Chondrocyte (in vitro differentiated cells): ENCODE data around the gene NECTIN4. TPM values are rescaled to one million over a fixed set of nuclear protein-coding genes. Genes with fewer than 3 reads are reported as not detected.
A peak's percentile ranks its signal among the peaks of the same experiment; 100 is the strongest.

Experiments used
- DNase-seq: peaks from one replicate; pipeline ENCODE4 v3.0.0; 2021; ENCODE audit warnings: mixed read lengths, low spot score
- H3K27ac Mint-ChIP-seq: one replicate; pipeline ENCODE4 v1.8.0; 2021; ENCODE audit warnings: mild to moderate bottlenecking, moderate library complexity, mixed read lengths; ENCODE audit not compliant: unreplicated experiment
- H3K27me3 Mint-ChIP-seq: 2 replicates; pipeline ENCODE4 v1.8.0; 2021; ENCODE audit warnings: low read depth, mixed read lengths
- H3K36me3 Mint-ChIP-seq: 2 replicates; pipeline ENCODE4 v1.8.0; 2021; ENCODE audit warnings: low read depth, mixed read lengths
- H3K4me1 Mint-ChIP-seq: 2 replicates; pipeline ENCODE4 v1.8.0; 2021; ENCODE audit warnings: low read depth, mild to moderate bottlenecking, mixed read lengths
- H3K4me3 Mint-ChIP-seq: one replicate; pipeline ENCODE4 v1.8.0; 2021; ENCODE audit warnings: mild to moderate bottlenecking, moderate library complexity, mixed read lengths; ENCODE audit not compliant: unreplicated experiment
- H3K9me3 Mint-ChIP-seq: 2 replicates; pipeline ENCODE4 v1.8.0; 2021; ENCODE audit warnings: low read depth, mixed read lengths
- total RNA-seq: library from RNA; stranded (reverse); gene quantifications from 3 replicates; pipeline ENCODE4 v1.2.1, GENCODE V29; 2021
- TF ChIP-seq, protein P1 (sequence below): fragments of 200-600 bp; sonication (generic); IDR thresholded peaks from 2 replicates; pipeline ENCODE4 v1.5.0; 2021; ENCODE audit warnings: antibody characterized with exemption, mild to moderate bottlenecking, moderate library complexity

Gene NECTIN4
- total RNA-seq, 1 donor from 2014 or later, result 0.12 TPM

GRCh38 chr1:161021970-161022353 lies 67.4 kb downstream of the NECTIN4 start:
- Mint-ChIP-seq H3K27ac (no peak overlapping the region), H3K4me3 (peak overlapping the region; percentile 83), H3K4me1 (peaks cover 20% of the 10 kb centered on the region), H3K9me3 (no peaks in the 10 kb centered on the region), H3K27me3 (peaks cover 45% of the 10 kb centered on the region), H3K36me3 (no peaks in the 10 kb centered on the region)
- TF ChIP-seq, protein P1, sequence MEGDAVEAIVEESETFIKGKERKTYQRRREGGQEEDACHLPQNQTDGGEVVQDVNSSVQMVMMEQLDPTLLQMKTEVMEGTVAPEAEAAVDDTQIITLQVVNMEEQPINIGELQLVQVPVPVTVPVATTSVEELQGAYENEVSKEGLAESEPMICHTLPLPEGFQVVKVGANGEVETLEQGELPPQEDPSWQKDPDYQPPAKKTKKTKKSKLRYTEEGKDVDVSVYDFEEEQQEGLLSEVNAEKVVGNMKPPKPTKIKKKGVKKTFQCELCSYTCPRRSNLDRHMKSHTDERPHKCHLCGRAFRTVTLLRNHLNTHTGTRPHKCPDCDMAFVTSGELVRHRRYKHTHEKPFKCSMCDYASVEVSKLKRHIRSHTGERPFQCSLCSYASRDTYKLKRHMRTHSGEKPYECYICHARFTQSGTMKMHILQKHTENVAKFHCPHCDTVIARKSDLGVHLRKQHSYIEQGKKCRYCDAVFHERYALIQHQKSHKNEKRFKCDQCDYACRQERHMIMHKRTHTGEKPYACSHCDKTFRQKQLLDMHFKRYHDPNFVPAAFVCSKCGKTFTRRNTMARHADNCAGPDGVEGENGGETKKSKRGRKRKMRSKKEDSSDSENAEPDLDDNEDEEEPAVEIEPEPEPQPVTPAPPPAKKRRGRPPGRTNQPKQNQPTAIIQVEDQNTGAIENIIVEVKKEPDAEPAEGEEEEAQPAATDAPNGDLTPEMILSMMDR, result no peak
- DNase-seq, result no peak

DNA sequence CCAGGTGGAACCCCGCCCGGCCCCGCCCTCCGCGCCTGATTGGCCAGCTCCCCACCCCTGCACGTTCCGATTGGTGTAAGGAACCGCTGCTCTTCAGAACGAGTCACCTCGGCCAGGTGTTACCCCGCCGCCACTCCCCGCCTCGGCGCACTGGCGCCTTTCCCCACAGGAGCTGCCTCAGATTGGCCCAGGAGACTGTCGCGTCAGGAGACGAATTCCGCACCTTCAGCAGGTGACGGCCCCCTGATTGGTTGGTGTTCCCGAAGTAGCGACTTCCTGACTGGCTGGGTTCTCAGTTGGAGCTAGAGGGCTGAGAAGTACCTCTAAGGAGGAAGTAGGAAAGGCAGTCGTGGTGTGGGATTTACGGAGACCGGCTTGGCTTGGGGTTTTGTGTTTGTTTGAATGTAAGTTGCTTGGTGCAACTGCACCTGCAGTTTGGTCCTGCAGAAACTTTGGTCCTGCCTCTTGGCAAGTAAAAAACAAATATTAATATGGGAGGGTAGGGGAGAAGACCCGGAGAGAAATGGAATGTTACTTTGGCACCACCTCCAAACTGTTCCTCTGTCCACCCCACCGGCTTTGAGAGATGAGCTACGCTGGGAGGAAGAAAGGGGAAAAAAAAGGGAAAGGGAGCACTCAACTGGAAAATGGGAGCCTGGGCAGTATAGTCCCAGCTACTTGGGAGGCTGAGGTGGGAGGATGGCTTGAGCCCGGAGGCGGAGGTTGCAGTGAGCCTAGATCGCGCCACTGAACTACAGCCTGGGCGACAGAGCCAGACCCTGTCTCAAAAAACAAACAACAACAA lies 68.0 kb downstream of the NECTIN4 start:
- no peaks in the 10 kb centered on the region for H3K9me3 Mint-ChIP-seq
- H3K4me3 Mint-ChIP-seq, result peak overlapping the region; percentile 83
- H3K4me1 Mint-ChIP-seq, result peaks cover 20% of the 10 kb centered on the region
- DNase-seq, result no peak
- peaks cover 45% of the 10 kb centered on the region for H3K27me3 Mint-ChIP-seq
- H3K36me3 Mint-ChIP-seq, result no peaks in the 10 kb centered on the region
- TF ChIP-seq, protein P1, result no peak
- H3K27ac Mint-ChIP-seq, result no peak overlapping the region

Other genes with a start within 250 kb of the NECTIN4 start
- gene CD244, start 226.7 kb downstream of the NECTIN4 start, total RNA-seq, result not detected in 3 replicates
- gene ITLN1, start 204.4 kb downstream of the NECTIN4 start, total RNA-seq, result not detected in 3 replicates
- gene ITLN2, start 134.7 kb downstream of the NECTIN4 start, total RNA-seq, result not detected in 3 replicates
- gene F11R, start 68.4 kb downstream of the NECTIN4 start, total RNA-seq, result 0.54 to 0.90 TPM (median 0.68 TPM) in 3 replicates
- 0.70 TPM in 1 of 3 replicates, not detected in the others for gene TSTD1, start 50.6 kb downstream of the NECTIN4 start, total RNA-seq
- gene USF1, start 43.6 kb downstream of the NECTIN4 start, total RNA-seq, result 34.3 to 44.6 TPM (median 35.3 TPM) in 3 replicates
- gene ARHGAP30, start 19.7 kb downstream of the NECTIN4 start, total RNA-seq, result not detected in 3 replicates
- gene KLHDC9, start 8.8 kb upstream of the NECTIN4 start, total RNA-seq, result 1.1 to 4.4 TPM (median 1.6 TPM) in 3 replicates
- 53.7 to 58.7 TPM (median 57.9 TPM) in 3 replicates for gene PFDN2, start 28.5 kb upstream of the NECTIN4 start, total RNA-seq
- 25.3 to 33.1 TPM (median 27.6 TPM) in 3 replicates for gene NIT1, start 28.5 kb upstream of the NECTIN4 start, total RNA-seq
- 34.7 to 38.3 TPM (median 36.7 TPM) in 3 replicates for gene DEDD, start 43.1 kb upstream of the NECTIN4 start, total RNA-seq
- gene UFC1, start 64.4 kb upstream of the NECTIN4 start, total RNA-seq, result 84.2 to 95.6 TPM (median 89.4 TPM) in 3 replicates
- 15.7 to 24.8 TPM (median 16.0 TPM) in 3 replicates for gene USP21, start 69.9 kb upstream of the NECTIN4 start, total RNA-seq
- gene PPOX, start 76.9 kb upstream of the NECTIN4 start, total RNA-seq, result 21.6 to 38.8 TPM (median 25.6 TPM) in 3 replicates
- gene B4GALT3, start 87.9 kb upstream of the NECTIN4 start, total RNA-seq, result 22.4 to 23.7 TPM (median 23.0 TPM) in 3 replicates
- gene ADAMTS4, start 109.5 kb upstream of the NECTIN4 start, total RNA-seq, result 1.5 to 2.8 TPM (median 2.2 TPM) in 3 replicates
- gene NDUFS2, start 112.8 kb upstream of the NECTIN4 start, total RNA-seq, result 50.6 to 59.2 TPM (median 55.2 TPM) in 3 replicates
- gene FCER1G, start 125.7 kb upstream of the NECTIN4 start, total RNA-seq, result not detected in 3 replicates
- not detected in 3 replicates for gene APOA2, start 134.1 kb upstream of the NECTIN4 start, total RNA-seq
- 9.4 to 15.8 TPM (median 10.0 TPM) in 3 replicates for gene TOMM40L, start 136.5 kb upstream of the NECTIN4 start, total RNA-seq
- gene NR1I3, start 148.6 kb upstream of the NECTIN4 start, total RNA-seq, result not detected in 3 replicates
- gene PCP4L1, start 169.2 kb upstream of the NECTIN4 start, total RNA-seq, result 0.23 to 0.35 TPM in 2 of 3 replicates, not detected in the other
- gene MPZ, start 220.4 kb upstream of the NECTIN4 start, total RNA-seq, result 0.31 to 0.45 TPM (median 0.41 TPM) in 3 replicates
- 128 to 144 TPM (median 131 TPM) in 3 replicates for gene SDHC, start 224.8 kb upstream of the NECTIN4 start, total RNA-seq